ENCODE data around the gene EPS8L1.
"Not testable (repeated sequence)": the region's sequence is repeated elsewhere in the genome, so short reads cannot be mapped to it uniquely, and the experiment has no call there.

The EPS8L1 gene

DNA sequence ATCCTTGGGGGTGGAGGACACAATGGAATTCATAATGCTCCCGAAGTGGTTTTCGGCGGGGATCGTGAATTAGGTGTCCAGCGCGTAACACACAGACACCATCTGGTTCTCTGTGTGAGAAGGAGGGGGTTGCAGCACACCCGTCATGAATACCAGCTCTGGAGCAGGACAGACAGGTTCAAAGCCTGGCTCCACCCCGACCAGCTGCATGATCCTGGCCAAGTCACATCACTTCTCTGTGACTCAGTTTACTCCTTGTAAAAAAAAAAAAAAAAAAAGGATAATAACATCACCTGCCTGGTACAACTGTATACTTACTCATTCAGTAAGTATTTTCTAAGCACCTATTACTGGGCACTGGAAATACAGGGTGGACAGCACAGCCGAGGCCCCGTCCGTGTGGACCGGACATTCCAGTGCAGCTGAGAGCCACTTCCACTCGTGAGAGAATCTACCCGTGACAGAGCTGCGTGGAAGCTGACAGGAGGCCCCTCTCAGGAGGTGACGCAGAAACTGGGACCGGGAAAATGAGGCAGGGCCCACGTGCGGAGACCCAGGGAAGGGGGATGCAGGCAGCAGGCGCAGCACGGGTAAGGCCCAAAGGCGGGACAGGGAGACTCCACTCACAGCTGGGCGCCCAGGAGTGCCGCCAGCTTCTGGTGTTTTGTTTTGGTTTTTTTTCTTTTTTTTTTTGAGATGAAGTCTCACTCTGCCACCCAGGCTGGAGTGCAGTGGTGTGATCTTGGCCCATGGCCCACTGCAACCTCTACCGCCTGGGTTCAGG, 24.7 kb upstream of the EPS8L1 start:
- DNase-seq (ENCODE audit: low read depth) = no peak

DNA sequence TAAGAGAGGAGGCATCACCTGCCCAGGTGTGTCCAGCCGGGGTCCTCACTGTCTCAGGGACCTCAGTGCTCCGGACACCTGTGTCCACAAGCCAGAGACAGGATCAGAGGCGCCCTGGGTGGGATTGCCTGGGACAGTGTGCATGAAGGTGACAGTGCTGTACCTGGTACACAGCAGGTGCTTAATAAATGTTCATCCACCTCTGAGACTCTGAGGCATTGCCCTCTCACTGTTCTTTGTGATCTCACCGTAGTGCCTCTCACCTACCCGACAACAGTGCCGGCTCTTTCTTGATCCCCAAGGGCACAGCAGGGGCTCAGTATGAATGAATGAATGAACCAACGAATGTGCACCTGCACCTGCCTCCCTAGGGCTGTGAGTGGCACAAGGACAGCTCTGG, 21.9 kb upstream of the EPS8L1 start:
- no peak for DNase-seq (ENCODE audit: low read depth)

DNA sequence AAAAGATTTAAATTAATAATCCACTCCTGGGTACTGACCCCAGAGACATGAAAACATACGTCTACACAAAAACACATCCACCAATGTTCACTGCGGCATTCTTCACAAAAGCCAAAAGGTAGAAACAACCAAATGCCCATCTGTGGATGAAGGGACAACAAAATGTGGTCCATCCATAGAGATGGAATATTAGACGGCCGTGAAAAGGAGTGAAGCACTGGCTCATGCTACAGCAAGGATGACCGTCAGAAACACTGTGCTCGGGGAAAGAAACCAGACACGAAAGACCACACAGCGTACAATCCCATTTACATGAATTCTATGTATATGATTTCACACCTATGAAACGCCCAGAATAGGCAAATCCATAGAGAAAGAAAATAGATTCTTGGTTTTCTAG, 18.8 kb upstream of the EPS8L1 start:
- no peak for DNase-seq (ENCODE audit: low read depth)

DNA sequence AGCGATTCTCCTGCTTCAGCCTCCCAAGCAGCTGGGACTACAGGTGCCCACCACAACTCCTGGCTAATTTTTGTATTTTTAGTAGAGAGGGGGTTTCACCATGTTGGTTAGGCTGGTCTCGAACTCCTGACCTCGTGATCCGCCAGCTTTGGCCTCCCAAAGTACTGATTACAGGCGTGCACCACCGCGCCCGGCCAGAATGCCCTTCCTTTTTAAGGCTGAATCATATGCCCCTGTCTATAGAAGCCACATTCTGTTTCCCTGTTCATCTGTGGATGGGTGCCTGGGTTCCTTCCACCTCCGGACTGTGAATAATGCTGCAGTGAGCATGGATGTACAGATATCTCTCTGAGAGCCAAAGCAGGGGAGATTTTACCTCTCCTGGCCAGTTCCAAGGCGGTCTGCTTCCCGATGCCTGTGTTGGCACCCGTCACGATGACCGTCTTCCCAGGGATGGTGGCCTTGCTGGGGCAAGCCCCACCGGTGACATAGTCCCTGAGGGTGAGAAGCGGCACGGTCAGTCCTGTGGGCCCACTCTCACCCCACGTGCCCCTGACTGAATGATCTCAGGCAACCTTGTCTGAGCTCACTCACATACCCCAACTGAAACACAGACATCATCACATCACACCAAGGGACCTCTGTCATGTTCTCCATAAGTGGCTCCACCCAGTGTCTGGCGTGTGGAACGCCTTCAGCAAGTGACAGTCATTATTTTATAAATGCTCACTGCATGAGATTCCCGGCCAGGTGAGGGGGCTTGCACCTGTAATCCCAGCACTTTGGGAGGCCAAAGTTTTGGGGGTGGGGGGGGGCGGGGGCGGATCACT, 16.7 kb upstream of the EPS8L1 start:
- DNase-seq (ENCODE audit: low read depth) = no peak

DNA sequence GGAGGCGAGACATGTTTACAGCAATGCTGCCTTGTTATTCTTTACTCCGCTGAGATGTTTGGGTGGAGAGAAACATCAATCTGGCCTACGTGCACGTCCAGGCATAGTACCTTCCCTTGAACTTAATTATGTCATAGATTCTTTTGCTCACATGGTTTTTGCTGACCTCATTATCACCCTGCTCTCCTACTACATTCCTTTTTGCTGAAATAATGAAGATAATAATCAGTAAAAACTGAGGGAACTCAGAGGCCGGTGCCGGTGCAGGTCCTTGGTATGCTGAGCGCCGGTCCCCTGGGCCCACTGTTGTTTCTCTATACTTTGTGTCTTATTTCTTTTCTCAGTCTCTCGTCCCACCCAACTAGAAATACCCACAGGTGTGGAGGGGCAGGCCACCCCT, 15.4 kb upstream of the EPS8L1 start:
- not testable (repeated sequence) for DNase-seq (ENCODE audit: low read depth)

DNA sequence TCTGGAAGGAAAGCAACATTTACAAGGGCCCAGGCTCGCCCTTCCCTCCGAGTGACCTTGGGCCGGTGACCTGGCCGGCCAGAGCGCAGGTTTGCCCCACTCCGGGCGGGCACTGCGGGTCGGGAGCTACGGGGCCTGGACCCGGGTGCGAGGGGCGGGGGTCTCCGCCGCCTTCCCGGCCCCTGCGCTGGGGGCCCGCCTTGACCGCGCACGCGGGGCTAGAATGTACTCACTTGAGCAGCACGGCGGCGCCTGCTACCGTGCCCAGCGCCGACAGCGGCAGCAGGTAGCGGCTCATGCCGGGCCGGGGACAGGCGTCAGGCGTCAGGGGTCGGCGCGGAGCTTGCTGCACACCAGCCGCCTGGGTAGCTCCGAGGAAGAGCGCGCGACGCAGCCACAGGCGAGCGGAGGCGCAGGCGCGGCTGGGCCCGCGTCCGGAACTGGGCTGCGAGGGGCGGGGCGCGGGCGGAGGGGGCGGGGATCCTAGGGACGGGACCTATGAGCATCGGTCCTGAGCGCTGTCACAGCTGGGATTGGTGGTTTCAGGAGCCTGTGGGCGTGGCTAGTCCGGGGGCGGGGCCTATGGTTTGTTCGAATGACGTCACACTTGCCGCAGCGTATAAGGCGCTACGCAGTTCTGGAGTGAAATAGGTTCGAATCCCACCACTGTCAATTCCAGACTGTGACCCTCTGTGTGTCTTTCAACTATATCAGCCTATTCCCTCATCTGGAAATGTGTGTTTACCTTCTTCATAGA, 12.8 kb upstream of the EPS8L1 start, which contains the start of gene RDH13:
Gene RDH13, minus strand, starts transcription at position 414 of the 757 bp plus-strand sequence. Its CDS starts 116 bp downstream, at position 298.
- peak; percentile 99 for DNase-seq (ENCODE audit: low read depth)

DNA sequence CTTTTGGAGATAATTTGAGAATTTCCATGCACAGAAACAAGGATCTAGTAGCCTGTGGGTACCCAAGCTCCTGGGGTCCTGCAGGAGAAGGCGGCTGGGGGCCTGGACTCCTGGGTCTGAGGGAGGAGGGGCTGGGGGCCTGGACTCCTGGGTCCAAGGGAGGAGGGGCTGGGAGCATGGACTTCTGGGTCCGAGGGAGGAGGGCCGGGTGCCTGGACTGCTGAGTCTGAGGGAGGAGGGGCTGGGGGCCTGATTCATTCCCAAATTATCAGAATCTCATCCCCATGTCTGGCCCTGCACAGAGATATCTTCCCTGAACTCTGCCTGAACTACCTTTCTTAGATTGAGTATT, 12.2 kb upstream of the EPS8L1 start:
- no peak for DNase-seq (ENCODE audit: low read depth)

DNA sequence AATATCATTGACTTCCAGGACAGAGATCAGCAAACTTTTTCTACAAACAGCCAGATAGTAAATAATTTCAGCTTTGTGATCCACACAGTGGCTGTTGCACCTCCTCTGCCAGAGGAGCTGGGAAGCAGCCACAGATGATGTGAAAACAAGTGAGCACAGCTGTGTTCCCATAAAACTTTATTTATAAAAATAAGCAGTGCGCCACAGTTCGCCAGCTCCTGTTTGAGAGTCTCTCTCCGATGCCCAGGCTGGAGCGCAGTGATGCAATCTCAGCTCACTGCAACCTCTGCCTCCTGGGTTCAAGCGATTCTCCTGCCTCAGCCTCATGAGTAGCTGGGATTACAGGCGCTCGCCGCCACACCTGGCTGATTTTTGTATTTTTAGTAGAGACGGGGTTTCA, 10.2 kb upstream of the EPS8L1 start:
- DNase-seq (ENCODE audit: low read depth) = not testable (repeated sequence)

DNA sequence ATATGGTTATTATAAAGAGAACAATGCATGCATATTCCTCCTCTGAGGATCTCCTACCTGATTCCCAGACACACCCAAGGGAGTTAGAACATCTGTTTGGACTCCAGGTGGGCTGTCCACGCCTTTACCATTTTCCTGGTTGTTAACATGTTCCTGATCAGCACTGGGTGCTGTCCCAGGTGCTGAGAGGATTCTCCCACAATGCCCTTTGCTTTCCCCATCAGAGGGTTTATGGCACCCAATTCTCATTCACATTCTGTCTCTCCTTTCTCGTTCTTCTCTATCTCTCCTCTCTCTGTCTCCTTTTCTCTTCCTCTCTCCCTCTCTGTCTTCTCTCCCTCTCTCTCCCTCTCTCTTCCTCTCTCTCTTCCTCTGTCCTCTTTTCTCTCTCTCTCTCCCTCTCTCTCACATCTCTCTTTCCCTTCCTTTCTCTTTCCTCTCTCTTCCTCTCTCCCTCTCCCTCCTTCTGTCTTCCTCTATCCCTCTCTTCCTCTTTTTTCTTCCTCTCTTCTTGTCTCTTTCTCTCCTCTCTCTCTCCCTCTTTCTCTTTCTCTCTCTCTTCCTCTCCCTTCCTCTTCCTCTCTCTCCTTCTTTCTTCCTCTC, 9.5 kb upstream of the EPS8L1 start:
- no peak for DNase-seq (ENCODE audit: low read depth)

DNA sequence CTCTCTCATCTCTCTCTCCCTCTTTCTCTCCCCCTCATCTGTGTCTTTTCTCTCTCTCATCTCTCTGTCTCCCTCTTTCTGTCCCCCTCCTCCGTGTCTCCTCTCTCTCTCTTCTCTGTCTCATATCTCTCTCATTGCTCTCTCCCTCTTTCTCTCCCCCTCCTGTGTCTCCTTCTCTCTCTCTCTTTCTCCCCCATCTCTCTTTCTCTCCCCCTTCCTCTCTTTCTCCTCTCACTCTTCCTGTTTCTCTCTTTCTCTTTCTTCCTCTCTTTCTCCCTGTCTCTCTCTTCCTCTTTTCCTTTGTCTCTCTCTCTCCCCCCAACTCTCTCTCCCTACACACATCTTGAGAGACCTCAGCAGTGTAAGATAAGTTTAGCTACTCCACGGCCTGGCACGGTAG, 7.8 kb upstream of the EPS8L1 start:
- DNase-seq (ENCODE audit: low read depth) = no peak

DNA sequence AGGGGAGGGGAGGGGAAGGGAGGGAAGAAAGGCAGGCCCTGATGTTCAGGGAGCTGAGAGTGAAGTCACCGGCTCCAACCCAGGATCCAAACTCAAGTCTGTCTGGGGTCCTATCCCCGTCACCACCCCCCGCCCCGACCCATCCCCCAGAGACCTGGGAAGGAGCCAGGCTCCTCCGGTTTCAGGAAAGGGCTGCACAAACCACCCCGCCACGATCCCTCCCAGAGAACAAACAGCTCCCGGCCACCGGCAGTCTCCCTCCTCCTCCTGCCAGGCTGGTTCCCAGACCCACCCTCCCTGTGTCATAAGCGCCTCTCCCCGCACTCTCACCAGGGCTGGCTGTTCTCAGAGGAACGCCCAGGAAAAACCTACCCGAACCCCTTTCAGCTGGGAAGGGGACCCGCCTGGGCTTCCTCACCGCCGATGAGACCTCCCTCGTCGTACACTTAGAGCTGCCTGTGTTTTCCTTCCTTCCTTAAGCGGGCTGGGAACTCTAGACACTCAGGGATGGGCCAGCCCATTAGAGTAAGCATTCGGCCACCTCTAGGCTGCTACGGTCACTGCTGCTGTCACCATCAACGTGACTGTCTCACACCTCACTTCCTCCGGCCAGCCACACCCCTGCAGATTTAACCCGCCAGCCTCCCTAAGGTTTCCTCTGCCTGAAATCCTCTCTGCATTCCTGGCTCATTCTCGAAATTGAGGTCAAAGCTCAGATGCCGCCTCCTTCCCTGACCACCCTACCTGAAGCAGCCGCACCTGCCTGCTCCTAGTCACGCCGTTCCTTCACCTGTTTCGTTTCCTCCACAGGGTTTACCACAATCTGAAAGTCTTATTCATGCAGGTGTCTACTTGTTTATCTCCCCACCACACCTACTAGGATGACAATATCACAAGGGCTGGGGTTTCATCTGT, 6.5 kb upstream of the EPS8L1 start:
- DNase-seq (ENCODE audit: low read depth) = no peak

DNA sequence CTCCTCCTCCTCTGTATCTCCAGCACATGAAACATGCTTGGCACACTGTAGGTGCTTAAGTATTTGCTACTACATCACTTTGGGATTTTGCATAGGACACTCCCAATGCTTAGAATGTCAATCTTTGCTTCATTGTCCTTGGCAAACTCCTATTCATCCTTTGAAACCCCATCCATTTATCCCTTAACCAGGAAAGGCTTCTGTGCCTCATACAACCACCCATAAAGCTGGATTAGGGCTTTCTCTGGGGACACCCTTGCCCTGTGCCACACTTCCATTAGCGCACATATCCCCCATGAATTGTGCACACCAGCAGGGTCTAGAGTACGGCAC, 5.8 kb upstream of the EPS8L1 start:
- no peak for DNase-seq (ENCODE audit: low read depth)

DNA sequence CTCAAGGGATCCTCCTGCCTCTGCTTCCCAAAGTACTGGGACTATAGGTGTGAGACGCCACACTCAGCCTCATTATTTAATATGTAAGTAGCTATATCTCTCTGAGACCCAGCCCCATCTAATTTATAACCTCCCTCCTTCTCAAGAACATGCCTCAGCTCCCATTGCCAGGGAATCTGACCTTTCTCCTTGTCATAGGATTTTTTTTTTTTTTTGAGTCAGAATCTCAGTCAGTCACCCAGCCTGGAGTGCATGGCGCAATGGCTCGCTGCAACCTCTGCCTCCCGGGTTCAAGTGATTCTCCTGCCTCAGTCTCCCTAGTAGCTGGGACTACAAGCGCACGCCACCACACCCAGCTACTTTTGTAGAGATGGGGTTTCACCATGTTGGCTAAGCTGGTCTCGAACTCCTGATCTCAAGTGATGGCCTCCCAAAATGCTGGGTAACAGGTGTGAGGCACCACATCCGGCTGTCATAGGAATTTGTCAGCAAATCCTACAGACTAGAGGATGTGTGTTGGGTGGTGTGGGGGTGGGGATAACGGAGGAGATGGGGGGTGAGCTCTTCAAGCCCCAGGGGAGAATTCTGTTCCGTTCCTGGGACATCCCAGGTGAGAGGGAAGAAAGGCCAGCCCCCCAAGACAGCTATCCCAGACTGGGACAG, 5.1 kb upstream of the EPS8L1 start:
- DNase-seq (ENCODE audit: low read depth) = no peak

DNA sequence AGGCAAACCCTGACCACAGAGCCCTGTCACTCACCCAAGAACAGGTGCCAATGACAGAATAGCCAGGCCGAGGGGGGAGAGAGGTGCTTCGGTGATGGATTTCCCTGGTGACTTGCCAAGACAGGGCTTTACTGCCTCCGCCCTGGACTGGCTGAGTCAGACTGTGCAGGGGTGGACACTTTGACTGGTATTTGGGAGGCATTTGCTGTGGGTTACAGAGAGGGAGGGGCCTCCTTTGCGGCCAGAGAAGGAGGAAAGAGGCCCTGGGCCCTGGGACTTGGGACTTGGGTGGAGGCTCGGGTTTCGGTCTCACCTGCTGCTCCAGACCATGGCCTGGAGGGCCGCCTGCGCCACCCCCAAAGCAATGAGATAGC, 4.6 kb upstream of the EPS8L1 start:
- DNase-seq (ENCODE audit: low read depth) = no peak

DNA sequence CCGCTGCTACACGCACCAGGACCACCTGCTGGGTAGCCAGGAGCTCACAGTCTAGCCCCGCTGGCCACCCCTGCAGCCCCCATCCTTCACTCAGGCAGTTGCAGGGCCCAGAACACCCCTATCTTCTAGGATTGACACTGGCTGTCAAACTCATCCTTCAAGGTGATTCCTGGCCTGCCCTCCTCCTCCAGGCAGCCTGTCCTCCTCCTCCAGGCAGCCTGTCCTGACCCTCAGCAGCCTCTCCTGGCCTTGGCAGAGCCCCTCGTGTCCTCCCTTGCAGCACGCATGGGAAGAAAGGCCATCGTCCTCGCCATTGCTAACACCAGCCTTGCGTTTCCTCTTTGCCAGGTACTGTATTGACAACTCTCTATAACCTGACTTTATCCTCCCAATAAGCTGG, 3.8 kb upstream of the EPS8L1 start:
- no peak for DNase-seq (ENCODE audit: low read depth)

DNA sequence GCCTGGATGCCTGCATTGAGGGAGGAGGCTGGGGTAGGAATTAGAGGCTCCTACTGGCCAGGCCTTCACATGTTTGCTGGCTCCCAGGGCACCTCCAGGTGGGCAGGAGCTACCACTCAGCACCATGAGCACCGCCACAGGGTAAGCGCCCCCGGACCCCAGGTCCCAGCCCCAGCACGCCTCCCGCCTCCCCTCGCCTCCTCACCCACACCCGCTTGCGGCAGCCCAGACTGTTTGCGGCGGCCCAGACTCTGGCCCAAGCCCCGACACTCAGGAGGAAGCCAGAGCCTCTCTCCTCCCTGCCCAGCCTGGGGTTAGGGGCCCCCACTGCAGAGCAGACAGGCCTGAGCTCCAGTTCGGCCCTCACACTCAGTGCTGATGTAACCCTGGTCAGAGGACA, 652 bp downstream of the EPS8L1 start:
- DNase-seq (ENCODE audit: low read depth) = no peak

DNA sequence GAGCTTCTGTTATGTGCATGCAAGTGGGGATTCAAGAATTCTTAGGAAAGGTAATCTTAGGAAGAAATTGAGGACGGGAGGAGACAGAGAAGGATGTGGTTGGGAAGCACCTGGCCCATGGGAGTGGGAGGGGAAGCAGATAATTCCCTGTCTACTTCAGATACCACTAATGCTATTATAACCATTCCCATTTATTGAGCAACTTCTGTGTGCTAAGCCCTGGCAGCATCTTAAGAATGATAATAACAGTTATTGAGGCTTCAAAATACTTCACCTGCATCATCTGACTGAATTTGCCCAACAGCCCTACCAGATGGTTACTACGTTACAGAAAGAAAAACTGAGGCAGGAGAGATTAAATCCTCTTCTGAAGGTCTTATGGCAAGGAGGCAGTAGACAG, 1.4 kb downstream of the EPS8L1 start:
- no peak for DNase-seq (ENCODE audit: low read depth)

DNA sequence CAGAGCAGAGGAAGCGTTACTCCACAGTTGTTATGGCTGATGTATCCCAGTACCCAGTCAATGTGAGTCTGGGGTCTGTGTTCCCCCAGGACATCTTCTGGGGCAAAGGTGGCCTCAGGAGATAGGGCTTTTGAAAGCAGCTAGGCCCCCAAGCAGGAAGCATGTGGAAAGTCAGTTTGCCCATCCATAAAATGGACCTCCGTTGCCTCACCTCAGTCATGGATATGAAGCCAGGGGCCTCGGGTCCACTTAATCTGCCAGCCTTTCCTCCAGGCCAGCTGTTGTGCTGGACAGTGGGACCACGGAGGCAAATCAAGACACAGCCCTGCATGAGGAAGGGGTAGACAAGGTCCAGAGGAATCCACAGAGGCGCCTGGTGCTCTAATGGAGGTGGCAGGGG, 3.3 kb downstream of the EPS8L1 start:
- DNase-seq (ENCODE audit: low read depth) = no peak

DNA sequence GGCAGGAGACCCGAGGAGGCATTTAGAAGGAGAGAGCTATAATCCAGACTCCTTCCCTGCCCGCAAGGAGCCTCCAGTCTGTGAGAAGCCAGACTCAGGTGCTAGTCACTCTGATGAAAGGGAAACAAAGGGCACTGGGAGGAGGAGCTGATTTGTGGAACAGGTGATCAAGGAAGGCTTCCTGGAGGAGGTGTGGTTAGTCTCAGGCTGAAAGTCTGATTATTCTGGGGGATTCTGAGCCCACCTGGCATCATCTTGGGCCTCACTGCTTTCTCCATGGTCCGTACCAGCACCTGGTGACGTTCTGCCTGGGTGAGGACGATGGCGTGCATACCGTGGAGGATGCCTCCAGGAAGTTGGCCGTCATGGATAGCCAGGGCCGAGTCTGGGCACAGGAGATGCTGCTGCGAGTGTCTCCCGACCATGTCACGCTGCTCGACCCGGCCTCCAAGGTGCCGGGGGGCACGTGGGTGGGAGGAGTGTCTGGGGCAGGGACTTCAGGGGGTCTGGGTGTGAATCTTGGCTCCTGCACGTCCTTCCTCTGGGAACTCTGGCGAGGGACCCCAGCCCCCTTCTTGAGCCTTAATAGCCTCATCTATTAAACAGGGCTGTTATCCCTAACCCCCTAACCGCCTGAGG, 3.9 kb downstream of the EPS8L1 start:
- DNase-seq (ENCODE audit: low read depth) = no peak
